ENCODE data around the gene VAT1L.

DNA sequence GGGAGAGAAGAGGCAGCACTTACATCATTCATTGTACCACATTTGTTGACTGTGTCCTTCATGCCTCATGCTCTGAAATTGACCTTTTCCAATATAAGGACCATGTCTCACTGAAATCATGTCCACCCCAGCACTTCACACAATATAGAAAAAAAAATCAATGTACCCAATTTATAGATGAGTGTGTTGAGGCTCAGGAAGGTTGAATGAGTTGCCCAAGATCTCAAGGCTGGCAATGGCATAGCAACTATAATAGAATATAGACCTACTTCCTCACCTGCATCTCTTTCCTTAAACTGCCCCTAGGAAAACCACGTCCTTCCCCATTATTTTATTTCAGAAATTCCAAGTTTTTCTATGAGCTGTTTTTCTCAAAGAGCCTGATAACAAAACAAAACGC, 912 bp upstream of the VAT1L start:
- TF ChIP-seq POLR2A (IDR thresholded peaks at IDR 0.05; ENCODE audit: low read length) (no peak), GATA1 (IDR thresholded peaks at IDR 0.05; ENCODE audit: low read depth, low read length) (no peak)
